Measurements from ENCODE around the gene KCNMB1.

DNA sequence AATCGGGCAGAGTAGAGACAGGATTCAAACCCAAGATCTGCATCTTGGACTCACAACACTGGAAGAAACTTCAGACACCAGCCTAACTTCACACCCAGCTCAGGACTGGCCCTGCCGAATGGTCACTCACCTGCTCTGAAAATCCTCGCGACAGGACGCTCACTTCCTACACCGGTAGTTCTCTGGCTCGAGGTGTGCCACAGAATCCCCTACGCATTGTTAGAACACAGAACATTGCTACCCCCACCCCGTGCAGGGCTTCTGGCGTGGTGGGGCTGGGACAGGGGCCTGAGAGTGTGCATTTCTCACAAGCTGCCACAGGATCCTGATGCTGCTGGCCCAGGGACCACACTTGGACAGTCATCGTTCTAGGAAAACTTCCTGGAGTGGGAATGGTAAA is 12.1 kb downstream of the KCNMB1 start:
- TF ChIP-seq CTCF (IDR thresholded peaks at IDR 0.05; ENCODE audit: insufficient read depth, low read length) = no peak
- TF ChIP-seq POLR2AphosphoS5 (IDR thresholded peaks at IDR 0.05; ENCODE audit: low read depth) = no peak
- TF ChIP-seq, protein P1, sequence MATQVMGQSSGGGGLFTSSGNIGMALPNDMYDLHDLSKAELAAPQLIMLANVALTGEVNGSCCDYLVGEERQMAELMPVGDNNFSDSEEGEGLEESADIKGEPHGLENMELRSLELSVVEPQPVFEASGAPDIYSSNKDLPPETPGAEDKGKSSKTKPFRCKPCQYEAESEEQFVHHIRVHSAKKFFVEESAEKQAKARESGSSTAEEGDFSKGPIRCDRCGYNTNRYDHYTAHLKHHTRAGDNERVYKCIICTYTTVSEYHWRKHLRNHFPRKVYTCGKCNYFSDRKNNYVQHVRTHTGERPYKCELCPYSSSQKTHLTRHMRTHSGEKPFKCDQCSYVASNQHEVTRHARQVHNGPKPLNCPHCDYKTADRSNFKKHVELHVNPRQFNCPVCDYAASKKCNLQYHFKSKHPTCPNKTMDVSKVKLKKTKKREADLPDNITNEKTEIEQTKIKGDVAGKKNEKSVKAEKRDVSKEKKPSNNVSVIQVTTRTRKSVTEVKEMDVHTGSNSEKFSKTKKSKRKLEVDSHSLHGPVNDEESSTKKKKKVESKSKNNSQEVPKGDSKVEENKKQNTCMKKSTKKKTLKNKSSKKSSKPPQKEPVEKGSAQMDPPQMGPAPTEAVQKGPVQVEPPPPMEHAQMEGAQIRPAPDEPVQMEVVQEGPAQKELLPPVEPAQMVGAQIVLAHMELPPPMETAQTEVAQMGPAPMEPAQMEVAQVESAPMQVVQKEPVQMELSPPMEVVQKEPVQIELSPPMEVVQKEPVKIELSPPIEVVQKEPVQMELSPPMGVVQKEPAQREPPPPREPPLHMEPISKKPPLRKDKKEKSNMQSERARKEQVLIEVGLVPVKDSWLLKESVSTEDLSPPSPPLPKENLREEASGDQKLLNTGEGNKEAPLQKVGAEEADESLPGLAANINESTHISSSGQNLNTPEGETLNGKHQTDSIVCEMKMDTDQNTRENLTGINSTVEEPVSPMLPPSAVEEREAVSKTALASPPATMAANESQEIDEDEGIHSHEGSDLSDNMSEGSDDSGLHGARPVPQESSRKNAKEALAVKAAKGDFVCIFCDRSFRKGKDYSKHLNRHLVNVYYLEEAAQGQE (IDR thresholded peaks at IDR 0.05; ENCODE audit: insufficient replicate concordance, low read depth) = no peak
